RWPE1 (cell line): ENCODE results near the gene UNC80.
A peak's percentile ranks its signal among the peaks of the same experiment; 100 is the strongest.

Experiments
- CTCF ChIA-PET: fragments of 350-600 bp; sonication (Branson Sonifier 250); formaldehyde crosslinking; extraction: SDS; loops from one replicate; lab custom pipeline; 2021; lab: Yijun Ruan, JAX
- POLR2A ChIA-PET: fragments of 400-600 bp; formaldehyde crosslinking; extraction: SDS; loops from one replicate; lab custom pipeline; 2020; ENCODE audit warnings: antibody characterized with exemption; ENCODE audit not compliant: low non-redundant PET; lab: Yijun Ruan, JAX
- DNase-seq: peaks from one replicate; pipeline ENCODE4 v3.0.0; 2012; ENCODE audit warnings: low spot score
- H3K27ac ChIP-seq: fragments of 450-650 bp; 2 replicates; pipeline ENCODE4 v1.5.1; 2017
- TF ChIP-seq, protein P1 (sequence below): fragments of 450-650 bp; conservative IDR thresholded peaks from 2 replicates; pipeline ENCODE4 v1.5.1; 2017; ENCODE audit warnings: low read depth, mild to moderate bottlenecking

Gene UNC80

DNA sequence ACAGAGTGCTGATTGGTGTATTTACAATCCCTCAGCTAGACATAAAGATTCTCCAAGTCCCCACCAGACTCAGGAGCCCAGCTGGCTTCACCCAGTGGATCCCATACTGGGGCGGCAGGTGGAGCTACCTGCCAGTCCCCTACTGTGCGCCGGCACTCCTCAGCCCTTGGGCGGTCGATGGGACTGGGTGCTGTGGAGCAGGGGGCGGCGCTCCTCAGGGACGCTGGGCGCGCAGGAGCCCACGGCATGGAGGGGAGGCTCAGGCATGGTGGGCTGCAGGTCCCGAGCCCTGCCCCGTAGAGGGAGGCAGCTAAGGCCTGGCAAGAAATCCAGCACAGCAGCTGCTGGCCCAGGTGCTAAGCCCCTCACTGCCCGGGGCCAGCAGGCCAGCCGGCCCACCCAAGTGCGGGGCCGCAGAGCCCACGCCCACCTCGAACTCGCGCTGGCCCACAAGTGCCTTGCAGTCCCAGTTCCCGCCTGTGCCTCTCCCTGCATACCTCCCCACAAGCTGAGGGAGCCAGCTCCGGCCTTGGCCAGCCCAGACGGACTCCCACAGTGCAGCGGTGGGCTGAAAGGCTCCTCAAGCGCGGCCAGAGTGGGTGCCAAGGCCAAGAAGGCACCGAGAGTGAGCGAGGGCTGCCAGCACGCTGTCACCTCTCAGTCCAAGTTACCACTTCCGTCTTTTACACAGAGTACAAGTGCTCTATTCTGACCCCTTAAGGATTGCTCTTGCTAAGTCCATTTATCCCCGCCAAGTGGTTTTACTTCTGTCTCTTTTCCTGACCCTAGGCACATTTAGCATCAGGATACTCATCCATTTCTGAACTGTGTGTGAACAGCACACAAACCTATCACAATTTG, 229.1 kb downstream of the UNC80 start:
- no peak overlapping the region for H3K27ac ChIP-seq
- ChIA-PET POLR2A (no interaction called here), CTCF (no interaction called here)

DNA sequence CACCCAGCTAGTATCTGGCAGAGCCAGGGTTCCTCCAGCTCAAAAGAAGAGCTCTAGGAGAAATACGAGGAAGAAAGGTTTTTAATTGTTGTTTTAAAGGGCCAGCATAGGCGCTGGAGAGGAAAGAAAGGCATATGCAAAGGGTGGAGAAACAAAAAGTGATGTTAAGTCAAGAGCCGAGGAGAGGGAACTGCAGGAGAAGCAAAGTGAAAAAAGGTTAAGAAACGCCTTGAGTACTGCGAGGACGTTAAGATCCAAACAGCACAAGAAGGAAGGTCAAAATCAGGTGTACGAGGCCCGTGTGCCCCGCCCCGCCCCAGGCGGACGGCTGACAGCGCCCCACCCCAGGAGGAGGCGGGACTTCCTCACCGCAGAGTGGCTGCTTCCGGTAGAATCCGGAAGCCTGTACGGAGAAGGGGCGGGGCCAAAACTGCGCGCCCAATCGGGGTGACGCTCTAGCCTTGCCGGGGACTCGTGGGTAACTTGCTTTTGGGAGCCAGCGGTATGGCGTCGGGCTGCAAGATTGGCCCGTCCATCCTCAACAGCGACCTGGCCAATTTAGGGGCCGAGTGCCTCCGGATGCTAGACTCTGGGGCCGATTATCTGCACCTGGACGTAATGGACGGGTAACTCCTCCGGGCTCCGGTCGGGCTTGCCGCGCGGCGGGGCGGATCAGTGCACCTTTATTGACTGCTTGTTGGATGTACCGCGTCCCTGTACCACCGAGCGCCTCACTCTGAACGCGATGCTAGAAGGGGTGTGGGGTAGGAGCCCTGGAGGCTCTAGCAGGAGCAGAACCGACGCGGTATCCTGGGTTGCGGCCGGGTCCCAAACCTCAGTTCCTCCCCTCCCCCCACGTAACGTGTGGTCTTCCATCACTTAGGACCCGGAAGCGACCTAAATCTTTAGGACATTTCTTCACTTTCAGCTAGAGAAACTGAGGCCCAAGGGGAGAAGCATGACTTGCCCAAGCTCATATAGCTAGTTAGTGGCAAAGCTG, 230.8 kb downstream of the UNC80 start, which contains the start of gene RPE:
RPE (plus strand) TSS at position 481 of the 1,000 bp plus-strand sequence; CDS start at position 505, 24 bp downstream.
- peak within 1 kb of the TSS; percentile 67 for H3K27ac ChIP-seq
- ChIA-PET POLR2A (no interaction called here), CTCF (interaction anchor here (0.6 to 0.7 kb wide), 2 partner anchors 8 to 153 kb away, joined by 3 to 4 read pairs; no protein-coding TSS in a partner anchor)
- TF ChIP-seq, protein P1, sequence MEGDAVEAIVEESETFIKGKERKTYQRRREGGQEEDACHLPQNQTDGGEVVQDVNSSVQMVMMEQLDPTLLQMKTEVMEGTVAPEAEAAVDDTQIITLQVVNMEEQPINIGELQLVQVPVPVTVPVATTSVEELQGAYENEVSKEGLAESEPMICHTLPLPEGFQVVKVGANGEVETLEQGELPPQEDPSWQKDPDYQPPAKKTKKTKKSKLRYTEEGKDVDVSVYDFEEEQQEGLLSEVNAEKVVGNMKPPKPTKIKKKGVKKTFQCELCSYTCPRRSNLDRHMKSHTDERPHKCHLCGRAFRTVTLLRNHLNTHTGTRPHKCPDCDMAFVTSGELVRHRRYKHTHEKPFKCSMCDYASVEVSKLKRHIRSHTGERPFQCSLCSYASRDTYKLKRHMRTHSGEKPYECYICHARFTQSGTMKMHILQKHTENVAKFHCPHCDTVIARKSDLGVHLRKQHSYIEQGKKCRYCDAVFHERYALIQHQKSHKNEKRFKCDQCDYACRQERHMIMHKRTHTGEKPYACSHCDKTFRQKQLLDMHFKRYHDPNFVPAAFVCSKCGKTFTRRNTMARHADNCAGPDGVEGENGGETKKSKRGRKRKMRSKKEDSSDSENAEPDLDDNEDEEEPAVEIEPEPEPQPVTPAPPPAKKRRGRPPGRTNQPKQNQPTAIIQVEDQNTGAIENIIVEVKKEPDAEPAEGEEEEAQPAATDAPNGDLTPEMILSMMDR: no peak
- DNase-seq: peak; percentile 94

More for the DNA sequence above, 229.1 kb downstream of the UNC80 start:
- TF ChIP-seq, protein P1: no peak
- no peak for DNase-seq

DNA sequence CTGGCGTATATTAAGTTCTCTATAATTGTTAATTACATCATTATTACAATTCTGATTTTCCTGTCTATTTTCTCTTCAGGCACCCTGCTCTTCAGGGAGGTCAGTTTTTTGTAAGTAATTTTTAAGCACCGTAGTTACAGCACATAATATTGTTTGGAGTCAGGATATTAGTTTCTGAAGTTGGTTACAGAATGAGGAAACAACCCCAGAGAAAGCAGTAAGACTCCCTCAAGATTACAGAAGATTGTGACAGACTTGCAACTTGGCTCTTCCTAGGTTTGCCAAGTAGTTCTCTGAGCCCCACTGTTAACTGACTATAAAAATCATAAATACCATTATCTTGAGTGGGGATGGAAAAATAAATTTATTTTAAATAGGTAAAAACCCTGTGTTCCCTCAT, 231.7 kb downstream of the UNC80 start:
- no peak for DNase-seq
- ChIA-PET CTCF (interaction anchor here (0.7 kb wide), 1 partner anchor 9 kb away, joined by 4 read pairs; no protein-coding TSS in a partner anchor), POLR2A (no interaction called here)
- no peak overlapping the region for H3K27ac ChIP-seq
- TF ChIP-seq, protein P1: no peak

- no peak for DNase-seq
- no peak overlapping the region for H3K27ac ChIP-seq
- ChIA-PET POLR2A (no interaction called here), CTCF (interaction anchor here (0.6 kb wide), 1 partner anchor 176 kb away, joined by 3 read pairs; no protein-coding TSS in a partner anchor)
- TF ChIP-seq, protein P1: no peak
Measured at GRCh38 chr2:210004881-210005280, 233.2 kb downstream of the UNC80 start.

DNA sequence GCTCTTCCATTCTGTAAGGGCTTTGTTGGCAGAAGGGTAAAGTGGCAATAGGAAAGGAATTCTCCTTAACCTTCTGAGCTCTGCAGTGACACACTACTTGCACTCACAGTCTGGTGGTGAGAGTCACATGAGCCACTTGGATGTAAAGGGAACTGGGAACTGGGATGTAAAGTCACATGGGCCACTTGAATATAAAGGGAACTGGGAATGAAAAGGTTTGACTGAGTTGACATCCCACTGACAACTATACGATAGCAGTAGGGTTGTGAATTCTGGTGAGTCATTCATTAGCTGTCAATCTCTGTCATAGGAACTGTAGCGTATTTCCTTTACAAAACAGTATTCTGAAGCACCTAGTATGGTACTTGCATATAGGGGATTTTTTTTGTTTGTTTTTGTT, 236.3 kb downstream of the UNC80 start:
- POLR2A ChIA-PET: no interaction called here
- no peak overlapping the region for H3K27ac ChIP-seq
- CTCF ChIA-PET: no interaction called here
- TF ChIP-seq, protein P1: no peak
- peak; percentile 10 for DNase-seq

DNA sequence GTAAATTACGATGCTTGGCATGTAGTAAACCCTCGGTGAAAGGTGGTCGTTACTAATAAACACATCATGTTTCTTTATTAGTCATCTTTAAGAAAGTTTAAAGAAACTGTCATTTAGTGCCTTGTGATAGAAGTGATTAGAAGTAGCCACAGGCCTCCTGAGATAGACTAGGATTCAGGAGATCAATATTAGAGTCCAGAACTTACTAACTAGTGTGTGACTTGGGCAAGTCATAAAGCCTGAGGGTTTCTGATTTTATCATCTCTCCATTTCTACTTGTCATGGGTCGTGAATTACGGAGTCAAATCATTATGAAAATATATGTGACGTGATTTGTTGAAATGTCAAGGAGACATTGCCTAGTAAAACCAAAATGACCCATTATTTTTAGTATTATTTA, 237.5 kb downstream of the UNC80 start:
- CTCF ChIA-PET: no interaction called here

More for the DNA sequence above, 237.5 kb downstream of the UNC80 start:
- TF ChIP-seq, protein P1: no peak
- POLR2A ChIA-PET: no interaction called here
- H3K27ac ChIP-seq: no peak overlapping the region
- DNase-seq: no peak
